WI38 (cell line): ENCODE measurements around the gene HECTD2.

Source experiments
- H3K4me3 ChIP-seq: 2 replicates; pipeline ENCODE4 v1.5.1; 2011; ENCODE audit warnings: low read depth, mild to moderate bottlenecking, control low read depth, low read length
- CTCF ChIP-seq: IDR thresholded peaks from 2 replicates; pipeline ENCODE4 v1.5.1; 2012; ENCODE audit warnings: low read depth, mild to moderate bottlenecking, control low read depth, low read length

Gene HECTD2

GRCh38 chr10:91462423-91462822 lies 52.3 kb downstream of the HECTD2 start:
- H3K4me3 ChIP-seq: no peak overlapping the region
- TF ChIP-seq CTCF: no peak

GRCh38 chr10:91464500-91464899 lies 54.4 kb downstream of the HECTD2 start:
- TF ChIP-seq CTCF: no peak
- no peak overlapping the region for H3K4me3 ChIP-seq

GRCh38 chr10:91465261-91465660 lies 55.1 kb downstream of the HECTD2 start:
- no peak overlapping the region for H3K4me3 ChIP-seq
- no peak for TF ChIP-seq CTCF

GRCh38 chr10:91467114-91467513 lies 57.0 kb downstream of the HECTD2 start:
- TF ChIP-seq CTCF: no peak
- H3K4me3 ChIP-seq: no peak overlapping the region

GRCh38 chr10:91471602-91472001 lies 61.5 kb downstream of the HECTD2 start:
- TF ChIP-seq CTCF: no peak
- no peak overlapping the region for H3K4me3 ChIP-seq

GRCh38 chr10:91472911-91473310 lies 62.8 kb downstream of the HECTD2 start:
- no peak for TF ChIP-seq CTCF
- no peak overlapping the region for H3K4me3 ChIP-seq

- H3K4me3 ChIP-seq: no peak overlapping the region
- no peak for TF ChIP-seq CTCF
Measured at GRCh38 chr10:91474009-91474408, 63.9 kb downstream of the HECTD2 start.

- H3K4me3 ChIP-seq: no peak overlapping the region
- TF ChIP-seq CTCF: no peak
Measured at GRCh38 chr10:91477236-91477635, 67.1 kb downstream of the HECTD2 start.
